ENCODE data around the gene TSTD1.

Gene TSTD1

DNA sequence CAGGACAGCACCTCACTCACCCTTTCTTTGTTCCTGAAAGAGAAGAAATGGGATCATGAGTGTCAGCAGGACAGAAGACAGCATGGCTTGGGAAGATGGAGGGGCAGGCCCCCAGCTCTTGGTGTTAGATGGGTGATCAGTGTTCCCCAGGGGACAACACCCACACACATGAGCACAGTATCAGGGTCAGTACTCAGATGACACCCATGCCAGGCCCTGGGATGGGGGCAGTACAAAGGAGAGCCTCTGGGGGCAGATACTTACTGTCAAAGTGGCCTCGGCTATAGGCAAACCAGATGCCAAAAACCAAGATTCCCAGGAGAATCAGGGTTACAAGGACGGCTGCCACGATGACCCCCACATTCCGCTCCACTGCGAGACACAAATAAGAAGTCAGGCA is 39.4 kb downstream of the TSTD1 start:
- H3K27ac ChIP-seq (replicated peaks) = no peak overlapping the region
- no peaks in the 10 kb centered on the region for H3K27me3 ChIP-seq (ENCODE audit: insufficient read depth, poor library complexity, severe bottlenecking)
- H3K4me3 ChIP-seq (replicated peaks; ENCODE audit: insufficient read depth, low read length) = no peak overlapping the region
- TF ChIP-seq, protein P1, sequence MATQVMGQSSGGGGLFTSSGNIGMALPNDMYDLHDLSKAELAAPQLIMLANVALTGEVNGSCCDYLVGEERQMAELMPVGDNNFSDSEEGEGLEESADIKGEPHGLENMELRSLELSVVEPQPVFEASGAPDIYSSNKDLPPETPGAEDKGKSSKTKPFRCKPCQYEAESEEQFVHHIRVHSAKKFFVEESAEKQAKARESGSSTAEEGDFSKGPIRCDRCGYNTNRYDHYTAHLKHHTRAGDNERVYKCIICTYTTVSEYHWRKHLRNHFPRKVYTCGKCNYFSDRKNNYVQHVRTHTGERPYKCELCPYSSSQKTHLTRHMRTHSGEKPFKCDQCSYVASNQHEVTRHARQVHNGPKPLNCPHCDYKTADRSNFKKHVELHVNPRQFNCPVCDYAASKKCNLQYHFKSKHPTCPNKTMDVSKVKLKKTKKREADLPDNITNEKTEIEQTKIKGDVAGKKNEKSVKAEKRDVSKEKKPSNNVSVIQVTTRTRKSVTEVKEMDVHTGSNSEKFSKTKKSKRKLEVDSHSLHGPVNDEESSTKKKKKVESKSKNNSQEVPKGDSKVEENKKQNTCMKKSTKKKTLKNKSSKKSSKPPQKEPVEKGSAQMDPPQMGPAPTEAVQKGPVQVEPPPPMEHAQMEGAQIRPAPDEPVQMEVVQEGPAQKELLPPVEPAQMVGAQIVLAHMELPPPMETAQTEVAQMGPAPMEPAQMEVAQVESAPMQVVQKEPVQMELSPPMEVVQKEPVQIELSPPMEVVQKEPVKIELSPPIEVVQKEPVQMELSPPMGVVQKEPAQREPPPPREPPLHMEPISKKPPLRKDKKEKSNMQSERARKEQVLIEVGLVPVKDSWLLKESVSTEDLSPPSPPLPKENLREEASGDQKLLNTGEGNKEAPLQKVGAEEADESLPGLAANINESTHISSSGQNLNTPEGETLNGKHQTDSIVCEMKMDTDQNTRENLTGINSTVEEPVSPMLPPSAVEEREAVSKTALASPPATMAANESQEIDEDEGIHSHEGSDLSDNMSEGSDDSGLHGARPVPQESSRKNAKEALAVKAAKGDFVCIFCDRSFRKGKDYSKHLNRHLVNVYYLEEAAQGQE (IDR thresholded peaks at IDR 0.05; ENCODE audit: insufficient replicate concordance, low read depth) = no peak
- TF ChIP-seq GABPA (IDR thresholded peaks at IDR 0.05; ENCODE audit: low read depth) = no peak
- TF ChIP-seq, protein P2, sequence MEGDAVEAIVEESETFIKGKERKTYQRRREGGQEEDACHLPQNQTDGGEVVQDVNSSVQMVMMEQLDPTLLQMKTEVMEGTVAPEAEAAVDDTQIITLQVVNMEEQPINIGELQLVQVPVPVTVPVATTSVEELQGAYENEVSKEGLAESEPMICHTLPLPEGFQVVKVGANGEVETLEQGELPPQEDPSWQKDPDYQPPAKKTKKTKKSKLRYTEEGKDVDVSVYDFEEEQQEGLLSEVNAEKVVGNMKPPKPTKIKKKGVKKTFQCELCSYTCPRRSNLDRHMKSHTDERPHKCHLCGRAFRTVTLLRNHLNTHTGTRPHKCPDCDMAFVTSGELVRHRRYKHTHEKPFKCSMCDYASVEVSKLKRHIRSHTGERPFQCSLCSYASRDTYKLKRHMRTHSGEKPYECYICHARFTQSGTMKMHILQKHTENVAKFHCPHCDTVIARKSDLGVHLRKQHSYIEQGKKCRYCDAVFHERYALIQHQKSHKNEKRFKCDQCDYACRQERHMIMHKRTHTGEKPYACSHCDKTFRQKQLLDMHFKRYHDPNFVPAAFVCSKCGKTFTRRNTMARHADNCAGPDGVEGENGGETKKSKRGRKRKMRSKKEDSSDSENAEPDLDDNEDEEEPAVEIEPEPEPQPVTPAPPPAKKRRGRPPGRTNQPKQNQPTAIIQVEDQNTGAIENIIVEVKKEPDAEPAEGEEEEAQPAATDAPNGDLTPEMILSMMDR (IDR thresholded peaks at IDR 0.05; ENCODE audit: insufficient read depth, low read length) = no peak
- no peak for TF ChIP-seq POLR2AphosphoS5 (IDR thresholded peaks at IDR 0.05; ENCODE audit: low read depth)
- no peak for TF ChIP-seq SPI1 (IDR thresholded peaks at IDR 0.05; ENCODE audit: borderline replicate concordance, low read depth)
- DNase-seq (ENCODE audit: low read depth in 1 of 2, low spot score in 1 of 2) = no peak

DNA sequence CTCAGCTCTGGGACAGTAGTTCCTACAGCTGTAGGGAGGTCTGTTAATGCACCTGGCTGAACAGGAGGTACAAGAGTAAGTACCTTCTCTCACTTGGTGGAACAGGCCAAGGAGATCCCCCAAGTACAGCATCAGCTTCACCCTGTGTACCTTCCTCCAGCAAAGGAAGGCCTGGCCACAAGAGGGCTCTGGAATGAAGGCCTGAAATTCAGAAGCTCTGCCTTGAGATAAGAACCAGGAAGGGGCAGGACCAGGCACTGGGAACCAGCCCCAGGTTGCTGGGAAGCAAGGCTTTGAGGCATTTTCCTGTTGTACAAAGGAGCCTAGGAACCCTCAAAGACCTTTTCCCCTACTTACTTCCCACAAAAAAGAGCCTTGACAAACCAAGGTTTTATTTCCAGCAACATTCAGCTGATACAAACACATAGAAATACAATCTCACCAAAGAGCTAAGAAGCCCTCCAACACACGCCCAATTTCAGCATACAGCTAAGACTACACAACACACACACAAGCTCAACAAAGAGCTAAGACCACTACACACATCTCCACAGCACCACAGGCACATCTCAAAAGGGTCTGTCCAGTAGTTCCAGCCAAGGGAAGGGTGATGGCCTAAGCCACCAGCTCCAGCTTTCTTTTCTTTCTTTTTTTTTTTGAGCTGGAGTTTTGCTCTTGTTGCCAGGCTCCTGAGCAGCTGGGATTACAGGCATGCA is 41.3 kb downstream of the TSTD1 start:
- H3K27ac ChIP-seq (replicated peaks) = 0 out of 2 replicates have a peak overlapping the region, but pooled peaks have one; percentile 22
- DNase-seq (ENCODE audit: low read depth in 1 of 2, low spot score in 1 of 2) = peak in 1 of 2 experiments; percentile 70
- no peaks in the 10 kb centered on the region for H3K27me3 ChIP-seq (ENCODE audit: insufficient read depth, poor library complexity, severe bottlenecking)
- H3K4me3 ChIP-seq (replicated peaks; ENCODE audit: insufficient read depth, low read length) = no peak overlapping the region
- TF ChIP-seq POLR2AphosphoS5 (IDR thresholded peaks at IDR 0.05; ENCODE audit: low read depth) = no peak
- TF ChIP-seq, protein P2 (IDR thresholded peaks at IDR 0.05; ENCODE audit: insufficient read depth, low read length) = peak; percentile 83

DNA sequence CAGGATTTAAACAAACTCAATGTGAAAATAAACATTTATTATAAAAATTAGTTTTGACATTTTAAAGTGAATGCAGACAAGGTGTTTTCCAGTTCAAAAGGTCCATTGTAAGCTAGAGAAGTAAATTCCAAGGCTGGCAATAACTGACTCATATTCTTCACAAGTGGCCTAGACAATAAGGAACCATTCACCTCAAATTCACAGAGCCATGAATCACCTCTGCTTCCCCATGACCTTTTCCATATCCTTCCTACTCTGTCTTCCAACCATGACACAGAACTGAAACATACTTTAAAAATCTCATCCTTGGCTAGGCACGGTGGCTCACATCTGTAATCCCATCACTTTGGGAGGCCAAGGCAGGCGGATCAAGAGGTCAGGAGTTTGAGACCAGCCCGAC is 42.6 kb downstream of the TSTD1 start:
- H3K27ac ChIP-seq (replicated peaks) = no peak overlapping the region
- DNase-seq (ENCODE audit: low read depth in 1 of 2, low spot score in 1 of 2) = no peak
- H3K27me3 ChIP-seq (ENCODE audit: insufficient read depth, poor library complexity, severe bottlenecking) = no peaks in the 10 kb centered on the region
- no peak overlapping the region for H3K4me3 ChIP-seq (replicated peaks; ENCODE audit: insufficient read depth, low read length)
- TF ChIP-seq, protein P2 (IDR thresholded peaks at IDR 0.05; ENCODE audit: insufficient read depth, low read length) = no peak
- no peak for TF ChIP-seq SPI1 (IDR thresholded peaks at IDR 0.05; ENCODE audit: borderline replicate concordance, low read depth)
- TF ChIP-seq, protein P1 (IDR thresholded peaks at IDR 0.05; ENCODE audit: insufficient replicate concordance, low read depth) = no peak

Measured in HL-60 (cell line).